Right lobe of liver (tissue), 6 donors: ENCODE data around the gene SURF1. TPM values are rescaled to one million over a fixed set of nuclear protein-coding genes. Genes with fewer than 3 reads are reported as not detected.

ENCODE experiments used
- ATAC-seq, 4 donors: fragments of 200-7000 bp; cut with Tn5 transposase; one replicate each; pipeline ENCODE4 v1.9.1; 2020; ENCODE audit warnings: mild to moderate bottlenecking in 4 of 4, moderate library complexity in 4 of 4
- DNase-seq, 3 donors: peaks; one replicate each; pipeline ENCODE4 v3.0.0-alpha.2; 2020
- H3K27ac ChIP-seq, 3 donors: fragments of 200-600 bp; one replicate each; pipeline ENCODE4 v1.8.0; 2022
- H3K27me3 ChIP-seq, 2 donors: fragments of 200-600 bp; one replicate each; pipeline ENCODE4 v1.8.0; 2022
- H3K36me3 ChIP-seq, 4 donors: fragments of 200-600 bp; sonication (generic) in 1 of 4; one replicate each; pipeline versions ENCODE4 v1.5.1 to v1.8.0; 2017 to 2022; ENCODE audit warnings: control low read depth in 1 of 4
- H3K4me1 ChIP-seq, 4 donors: fragments of 200-600 bp; sonication (generic) in 1 of 4; one replicate each; pipeline versions ENCODE4 v1.5.1 to v1.8.0; 2017 to 2022; ENCODE audit warnings: control low read depth in 1 of 4
- H3K4me3 ChIP-seq, 3 donors: fragments of 200-600 bp; one replicate each; pipeline ENCODE4 v1.8.0; 2022
- H3K9me3 ChIP-seq, 4 donors: fragments of 200-600 bp; sonication (generic) in 1 of 4; one replicate each; pipeline versions ENCODE4 v1.5.1 to v1.8.0; 2017 to 2022; ENCODE audit warnings: control low read depth in 1 of 4
- CTCF ChIP-seq, 4 donors: fragments of 200-600 bp in 3 of 4; fragments of 450-650 bp in 1 of 4; IDR thresholded peaks; one replicate each; pipeline versions ENCODE4 v1.5.1 to v1.8.0; 2016 to 2022; ENCODE audit warnings: antibody characterized with exemption in 4 of 4, mild to moderate bottlenecking in 2 of 4
- POLR2A ChIP-seq: fragments of 450-650 bp; IDR thresholded peaks from one replicate; pipeline ENCODE4 v1.6.1; 2017; ENCODE audit warnings: antibody characterized with exemption, mild to moderate bottlenecking
- WGBS: methylation state at CpG from one replicate; pipeline ENCODE4 v1.1.6; 2018; ENCODE audit warnings: low coverage, low lambda C conversion rate; ENCODE audit not compliant: insufficient coverage; ENCODE audit errors: missing lambda C conversion rate; 5-methylcytosine and 5-hydroxymethylcytosine counted together
- intact Hi-C, 2 donors: fragments of 100-400 bp; cut with DNase I; formaldehyde crosslinking; loops; one replicate each; pipeline versions ENCODE4 v1.11.2 to v1.14.1; 2022
- total RNA-seq, 6 experiments: library from RNA; depleted of rRNA in 2 of 6; stranded (reverse); fragments of >200 nt in 2 of 6; fragmentation: NEBNext Ultra II Directional in 3 of 6; extraction: Animal tissue kit (Norgen Biotek cat#: 25700) in 3 of 6; gene quantifications; one replicate each; pipeline versions ENCODE4 v1.1.0 to v1.2.4, GENCODE V29; 2016 to 2023
- donor health status: DM: no; HTN: yes; CAD: no.
- donor health status: DM: no; HTN: no; CAD: no.
- donor health status: DM: no; HTN: no; CAD: no.
- donor health status: DM: no; HTN: yes; CAD: no.
- donor health status: DM: no; HTN: yes; CAD: no.

The SURF1 gene
- total RNA-seq, 6 experiments from 2014 or later = 37.4 to 68.8 (median 44.5) TPM

GRCh38 chr9:133403766-133404453, 47.6 kb upstream of the SURF1 start:
- no peaks in the 10 kb centered on the region for H3K9me3 ChIP-seq
- H3K27ac ChIP-seq = no peak overlapping the region
- H3K4me3 ChIP-seq = no peak overlapping the region
- intact Hi-C loops = loop anchor here (5.0 to 10.0 kb wide), 3 partner anchors 49 to 217 kb away; partner anchors contain the start of genes SURF1 (in 1 of the 2) and SURF2 (in 1 of the 2)
- peaks cover 3 to 25% (median 9%) of the 10 kb centered on the region in 4 donors for H3K36me3 ChIP-seq
- WGBS = 39% methylated on average over 9 of the region's 16 CpGs
- no peaks in the 10 kb centered on the region for H3K27me3 ChIP-seq
- DNase-seq = peak in 1 of 3 donors; percentile 64
- H3K4me1 ChIP-seq = peaks cover 0 to 9% (median 2%) of the 10 kb centered on the region in 4 donors
- ATAC-seq = peak; percentile 65 to 73 (median 70)
- peak; percentile 64 to 80 (median 73) for TF ChIP-seq CTCF (IDR thresholded peaks at IDR 0.05)
- TF ChIP-seq POLR2A = no peak

GRCh38 chr9:133402689-133403088, 46.4 kb upstream of the SURF1 start:
- ATAC-seq (no peak), DNase-seq (no peak)
- peaks cover 0 to 9% (median 2%) of the 10 kb centered on the region in 4 donors for H3K4me1 ChIP-seq
- WGBS = no CpG with 5 or more reads among the region's 7 CpGs
- no peaks in the 10 kb centered on the region for H3K27me3 ChIP-seq
- no peaks in the 10 kb centered on the region for H3K9me3 ChIP-seq
- no peak overlapping the region for H3K4me3 ChIP-seq
- H3K27ac ChIP-seq = no peak overlapping the region
- peaks cover 3 to 16% (median 8%) of the 10 kb centered on the region in 4 donors for H3K36me3 ChIP-seq
- intact Hi-C loops = loop anchor here (5.0 to 10.0 kb wide), 3 partner anchors 48 to 215 kb away; partner anchors contain the start of genes SURF1 (in 1 of the 2) and SURF2 (in 1 of the 2)
- TF ChIP-seq CTCF (IDR thresholded peaks at IDR 0.05) (no peak), POLR2A (no peak)

- ATAC-seq = no peak
- Histone ChIP-seq H3K36me3 (peaks cover 2 to 9% (median 3%) of the 10 kb centered on the region in 4 donors), H3K4me1 (peaks cover 0 to 9% (median 2%) of the 10 kb centered on the region in 4 donors), H3K27ac (no peak overlapping the region), H3K27me3 (no peaks in the 10 kb centered on the region), H3K4me3 (no peak overlapping the region), H3K9me3 (no peaks in the 10 kb centered on the region)
- no peak for DNase-seq
- WGBS = 83% methylated on average over 1 of the region's 6 CpGs
- intact Hi-C loops = loop anchor here (5.0 to 10.0 kb wide), 3 partner anchors 47 to 214 kb away; partner anchors contain the start of genes SURF1 (in 1 of the 2) and SURF2 (in 1 of the 2)
- TF ChIP-seq CTCF (IDR thresholded peaks at IDR 0.05) (no peak), POLR2A (no peak)
These were observed 45.3 kb upstream of the SURF1 start for GRCh38 chr9:133401588-133401987.

- no peaks in the 10 kb centered on the region for H3K27me3 ChIP-seq
- no CpG with 5 or more reads among the region's 12 CpGs for WGBS
- intact Hi-C loops = loop anchor here (5.0 to 10.0 kb wide), 3 partner anchors 45 to 213 kb away; partner anchors contain the start of genes SURF1 (in 1 of the 2) and SURF2 (in 1 of the 2)
These were observed 44.0 kb upstream of the SURF1 start for GRCh38 chr9:133400292-133400691.

More at GRCh38 chr9:133400292-133400691, 44.0 kb upstream of the SURF1 start:
- H3K27ac ChIP-seq = no peak overlapping the region
- H3K36me3 ChIP-seq = no peaks in the 10 kb centered on the region
- no peak for DNase-seq
- no peaks in the 10 kb centered on the region for H3K9me3 ChIP-seq
- TF ChIP-seq CTCF (IDR thresholded peaks at IDR 0.05) = no peak
- no peak for TF ChIP-seq POLR2A
- H3K4me1 ChIP-seq = no peaks in the 10 kb centered on the region
- no peak for ATAC-seq
- H3K4me3 ChIP-seq = no peak overlapping the region
